Fibroblast of lung (primary cell): ENCODE measurements around the gene TNKS2. TPM values are rescaled to one million over a fixed set of nuclear protein-coding genes. Genes with fewer than 3 reads are reported as not detected.
A peak's percentile ranks its signal among the peaks of the same experiment; 100 is the strongest.

ENCODE experiments used
- DNase-seq, 2 donors: peaks; one replicate each; pipeline versions ENCODE4 v3.0.0 to v3.0.0-alpha.2; 2010; ENCODE audit warnings: low read depth in 2 of 2
- H2AFZ ChIP-seq: 2 replicates; pipeline ENCODE4 v1.5.1; 2012; ENCODE audit warnings: low read length, control low read depth, inconsistent platforms
- H3K27ac ChIP-seq: 2 replicates; pipeline ENCODE4 v1.5.1; 2011; ENCODE audit warnings: low read length, control low read depth; ENCODE audit not compliant: insufficient read depth
- H3K27me3 ChIP-seq: 2 replicates; pipeline ENCODE4 v1.5.1; 2011; ENCODE audit warnings: mild to moderate bottlenecking, low read length; ENCODE audit not compliant: control insufficient read depth, insufficient read depth
- H3K36me3 ChIP-seq: 2 replicates; pipeline ENCODE4 v1.5.1; 2011; ENCODE audit warnings: low read length; ENCODE audit not compliant: control insufficient read depth, insufficient read depth
- H3K4me1 ChIP-seq: 2 replicates; pipeline ENCODE4 v1.5.1; 2011; ENCODE audit warnings: low read length; ENCODE audit not compliant: control insufficient read depth, insufficient read depth; ENCODE audit errors: extremely low read depth
- H3K4me2 ChIP-seq: 2 replicates; pipeline ENCODE4 v1.5.1; 2011; ENCODE audit warnings: low read length, control low read depth; ENCODE audit not compliant: insufficient read depth; ENCODE audit errors: extremely low read depth
- H3K4me3 ChIP-seq, 4 experiments: fragments of 200-600 bp in 1 of 4; sonication (generic) in 1 of 4; replicated peaks in 1 of 4; 2 replicates each; pipeline ENCODE4 v1.5.1; 2011 to 2016; ENCODE audit warnings: low read length in 4 of 4, low read depth in 3 of 4, mild to moderate bottlenecking in 3 of 4, control low read depth in 2 of 4, inconsistent platforms in 1 of 4, mixed read lengths in 1 of 4; ENCODE audit not compliant: insufficient read depth in 1 of 4; ENCODE audit errors: control extremely low read depth in 1 of 4
- H3K79me2 ChIP-seq: 2 replicates; pipeline ENCODE4 v1.5.1; 2012; ENCODE audit warnings: mild to moderate bottlenecking, low read length, inconsistent platforms; ENCODE audit not compliant: control insufficient read depth, insufficient read depth
- H3K9ac ChIP-seq: 2 replicates; pipeline ENCODE4 v1.5.1; 2011; ENCODE audit warnings: mild to moderate bottlenecking, low read length, control low read depth; ENCODE audit not compliant: insufficient read depth
- H3K9me3 ChIP-seq: 2 replicates; pipeline ENCODE4 v1.5.1; 2012; ENCODE audit warnings: low read depth, low read length; ENCODE audit not compliant: control insufficient read depth, insufficient read depth
- H4K20me1 ChIP-seq: 2 replicates; pipeline ENCODE4 v1.5.1; 2011; ENCODE audit warnings: low read length; ENCODE audit not compliant: control insufficient read depth, insufficient read depth; ENCODE audit errors: extremely low read depth
- CTCF ChIP-seq, 2 donors: IDR thresholded peaks in 1 of 2; conservative IDR thresholded peaks in 1 of 2; 1 replicate in 1 of 2; 2 replicates in 1 of 2; pipeline ENCODE4 v1.5.1; 2011 to 2012; ENCODE audit warnings: low read length in 2 of 2, control low read depth in 1 of 2, inconsistent platforms in 1 of 2, low read depth in 1 of 2, mild to moderate bottlenecking in 1 of 2
- EZH2 ChIP-seq: IDR thresholded peaks from 2 replicates; pipeline ENCODE4 v1.5.1; 2012; ENCODE audit warnings: low read length, control low read depth, mild to moderate bottlenecking; ENCODE audit errors: missing control alignments
- polyA plus RNA-seq, 2 donors: library from polyadenylated mRNA; depleted of rRNA in 1 of 2; stranded (reverse) in 1 of 2; unstranded in 1 of 2; fragments of >200 nt; gene quantifications; 2 replicates each; pipeline ENCODE4 v1.2.1, GENCODE V29; 2011 to 2012; ENCODE audit warnings: missing spikeins in 1 of 2
- total RNA-seq: library from RNA; depleted of rRNA; stranded (reverse); fragments of >200 nt; gene quantifications from 2 replicates; pipeline ENCODE4 v1.2.1, GENCODE V29; 2014

Gene TNKS2
- total and polyA plus RNA-seq, 2 donors (not counting 1 experiment from before 2014, with no cell fraction given): 44.6 to 61.6 TPM

- Histone ChIP-seq H3K79me2 (no peaks in the 10 kb centered on the region), H3K27ac (no peak overlapping the region), H3K4me2 (no peak overlapping the region), H3K36me3 (no peaks in the 10 kb centered on the region), H3K27me3 (no peaks in the 10 kb centered on the region), H3K4me3 (no peak overlapping the region), H2AFZ (no peak overlapping the region), H3K4me1 (no peaks in the 10 kb centered on the region), H3K9me3 (no peaks in the 10 kb centered on the region), H3K9ac (no peak overlapping the region), H4K20me1 (no peaks in the 10 kb centered on the region)
- TF ChIP-seq CTCF (conservative IDR thresholded peaks at IDR 0.05 in 1 of 2, IDR thresholded peaks at IDR 0.05 in 1 of 2; ENCODE audit: low read depth in 1 of 2, low read length in 2 of 2) (no peak), EZH2 (no peak)
- DNase-seq: no peak
Observed at GRCh38 chr10:91875779-91876178, 77.6 kb downstream of the TNKS2 start.

DNA sequence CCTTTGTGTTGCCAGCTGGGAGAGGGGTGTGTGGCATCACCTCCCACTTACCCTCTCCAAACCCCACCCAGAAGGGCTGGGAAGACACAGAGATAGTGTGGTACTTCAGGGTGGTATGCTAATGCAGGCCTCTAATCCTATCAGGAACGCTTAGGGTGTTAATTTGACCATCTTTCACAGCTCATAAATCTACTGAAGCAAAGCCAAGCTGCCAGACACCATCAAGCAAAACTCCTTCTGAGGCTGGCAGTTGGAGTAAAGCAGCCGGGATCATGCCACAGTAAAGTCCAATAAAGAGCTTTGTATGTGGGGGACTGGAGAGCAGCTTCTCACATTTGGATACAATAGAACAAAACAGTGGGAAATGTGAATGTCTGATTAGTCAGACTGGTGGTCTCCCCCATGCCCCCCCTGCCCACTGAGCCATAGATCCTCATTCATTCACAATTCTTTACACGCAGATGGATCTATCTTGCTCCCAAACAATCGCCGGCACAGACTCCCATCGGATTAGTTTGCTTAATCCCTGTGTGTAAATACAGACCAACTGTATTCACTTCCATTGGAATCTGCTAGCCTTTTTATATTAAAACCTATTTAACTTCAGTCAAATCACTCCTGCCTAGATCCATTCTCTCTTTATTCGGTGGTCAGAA is 81.4 kb downstream of the TNKS2 start:
- H3K36me3 ChIP-seq: no peaks in the 10 kb centered on the region

DNA sequence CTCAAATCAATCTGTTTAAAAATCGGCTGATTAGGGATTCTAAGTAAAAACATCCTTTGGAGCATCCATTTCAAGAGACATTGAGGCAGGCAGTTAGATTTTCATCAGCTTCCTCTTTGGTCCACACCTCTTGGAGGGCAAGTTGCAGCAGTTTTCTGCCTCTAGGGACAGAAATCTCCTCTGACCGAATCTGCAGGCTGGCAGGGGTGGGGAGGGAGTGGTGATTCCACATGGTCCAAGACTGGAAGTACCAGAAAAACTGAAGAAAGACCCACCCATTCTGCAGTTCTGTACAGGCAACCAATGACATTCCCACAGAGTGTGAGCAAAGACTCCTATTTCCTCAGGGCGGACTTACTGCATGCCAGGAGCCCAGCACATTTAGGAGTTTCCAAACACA is 82.1 kb downstream of the TNKS2 start:
- Histone ChIP-seq H3K27me3 (no peaks in the 10 kb centered on the region), H4K20me1 (no peaks in the 10 kb centered on the region), H3K9me3 (no peaks in the 10 kb centered on the region), H3K27ac (no peak overlapping the region), H3K4me1 (no peaks in the 10 kb centered on the region), H3K4me3 (no peak overlapping the region), H3K4me2 (no peak overlapping the region), H3K79me2 (no peaks in the 10 kb centered on the region), H3K9ac (no peak overlapping the region), H3K36me3 (no peaks in the 10 kb centered on the region), H2AFZ (peak overlapping the region; percentile 36)
- TF ChIP-seq EZH2: no peak
- TF ChIP-seq CTCF (conservative IDR thresholded peaks at IDR 0.05 in 1 of 2, IDR thresholded peaks at IDR 0.05 in 1 of 2; ENCODE audit: low read depth in 1 of 2, low read length in 2 of 2): no peak
- no peak for DNase-seq

More for the DNA sequence above, 81.4 kb downstream of the TNKS2 start:
- Histone ChIP-seq H3K27ac (no peak overlapping the region), H3K4me1 (no peaks in the 10 kb centered on the region), H3K9ac (no peak overlapping the region), H3K9me3 (no peaks in the 10 kb centered on the region), H2AFZ (no peak overlapping the region), H3K79me2 (no peaks in the 10 kb centered on the region), H3K4me3 (no peak overlapping the region), H4K20me1 (no peaks in the 10 kb centered on the region), H3K27me3 (no peaks in the 10 kb centered on the region), H3K4me2 (no peak overlapping the region)
- TF ChIP-seq EZH2 (no peak), CTCF (conservative IDR thresholded peaks at IDR 0.05 in 1 of 2, IDR thresholded peaks at IDR 0.05 in 1 of 2; ENCODE audit: low read depth in 1 of 2, low read length in 2 of 2) (no peak)
- no peak for DNase-seq
